ENCODE results near the gene CHD9.

Gene CHD9, protein sequence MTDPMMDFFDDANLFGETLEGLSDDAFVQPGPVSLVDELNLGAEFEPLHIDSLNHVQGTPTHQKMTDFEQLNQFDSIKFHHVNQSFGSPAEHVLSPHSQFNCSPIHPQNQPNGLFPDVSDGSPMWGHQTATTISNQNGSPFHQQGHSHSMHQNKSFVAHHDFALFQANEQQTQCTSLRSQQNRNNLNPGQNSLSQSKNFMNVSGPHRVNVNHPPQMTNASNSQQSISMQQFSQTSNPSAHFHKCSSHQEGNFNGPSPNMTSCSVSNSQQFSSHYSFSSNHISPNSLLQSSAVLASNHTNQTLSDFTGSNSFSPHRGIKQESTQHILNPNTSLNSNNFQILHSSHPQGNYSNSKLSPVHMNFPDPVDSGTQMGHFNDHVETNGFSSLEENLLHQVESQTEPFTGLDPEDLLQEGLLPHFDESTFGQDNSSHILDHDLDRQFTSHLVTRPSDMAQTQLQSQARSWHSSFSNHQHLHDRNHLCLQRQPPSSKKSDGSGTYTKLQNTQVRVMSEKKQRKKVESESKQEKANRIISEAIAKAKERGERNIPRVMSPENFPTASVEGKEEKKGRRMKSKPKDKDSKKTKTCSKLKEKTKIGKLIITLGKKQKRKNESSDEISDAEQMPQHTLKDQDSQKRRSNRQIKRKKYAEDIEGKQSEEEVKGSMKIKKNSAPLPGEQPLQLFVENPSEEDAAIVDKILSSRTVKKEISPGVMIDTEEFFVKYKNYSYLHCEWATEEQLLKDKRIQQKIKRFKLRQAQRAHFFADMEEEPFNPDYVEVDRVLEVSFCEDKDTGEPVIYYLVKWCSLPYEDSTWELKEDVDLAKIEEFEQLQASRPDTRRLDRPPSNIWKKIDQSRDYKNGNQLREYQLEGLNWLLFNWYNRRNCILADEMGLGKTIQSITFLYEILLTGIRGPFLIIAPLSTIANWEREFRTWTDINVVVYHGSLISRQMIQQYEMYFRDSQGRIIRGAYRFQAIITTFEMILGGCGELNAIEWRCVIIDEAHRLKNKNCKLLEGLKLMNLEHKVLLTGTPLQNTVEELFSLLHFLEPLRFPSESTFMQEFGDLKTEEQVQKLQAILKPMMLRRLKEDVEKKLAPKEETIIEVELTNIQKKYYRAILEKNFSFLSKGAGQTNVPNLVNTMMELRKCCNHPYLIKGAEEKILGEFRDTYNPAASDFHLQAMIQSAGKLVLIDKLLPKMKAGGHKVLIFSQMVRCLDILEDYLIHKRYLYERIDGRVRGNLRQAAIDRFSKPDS (N-terminal part only)

GRCh38 chr16:53054670-53055485 is at the start of gene CHD9:
CHD9 (plus strand) TSS chr16:53054991; CDS start chr16:53156090, 101,099 bp downstream.
- TF ChIP-seq, protein P1, sequence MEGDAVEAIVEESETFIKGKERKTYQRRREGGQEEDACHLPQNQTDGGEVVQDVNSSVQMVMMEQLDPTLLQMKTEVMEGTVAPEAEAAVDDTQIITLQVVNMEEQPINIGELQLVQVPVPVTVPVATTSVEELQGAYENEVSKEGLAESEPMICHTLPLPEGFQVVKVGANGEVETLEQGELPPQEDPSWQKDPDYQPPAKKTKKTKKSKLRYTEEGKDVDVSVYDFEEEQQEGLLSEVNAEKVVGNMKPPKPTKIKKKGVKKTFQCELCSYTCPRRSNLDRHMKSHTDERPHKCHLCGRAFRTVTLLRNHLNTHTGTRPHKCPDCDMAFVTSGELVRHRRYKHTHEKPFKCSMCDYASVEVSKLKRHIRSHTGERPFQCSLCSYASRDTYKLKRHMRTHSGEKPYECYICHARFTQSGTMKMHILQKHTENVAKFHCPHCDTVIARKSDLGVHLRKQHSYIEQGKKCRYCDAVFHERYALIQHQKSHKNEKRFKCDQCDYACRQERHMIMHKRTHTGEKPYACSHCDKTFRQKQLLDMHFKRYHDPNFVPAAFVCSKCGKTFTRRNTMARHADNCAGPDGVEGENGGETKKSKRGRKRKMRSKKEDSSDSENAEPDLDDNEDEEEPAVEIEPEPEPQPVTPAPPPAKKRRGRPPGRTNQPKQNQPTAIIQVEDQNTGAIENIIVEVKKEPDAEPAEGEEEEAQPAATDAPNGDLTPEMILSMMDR (IDR thresholded peaks at IDR 0.05; ENCODE audit: low read depth, low read length): peak; percentile 93
- DNase-seq (ENCODE audit: low read depth, low spot score): peak; percentile 89
- in situ Hi-C loops (cut with HindIII; ENCODE audit: low sequenced_read_pairs): no loop called here
- peak within 1 kb of the TSS; percentile 58 for H3K4me3 ChIP-seq (ENCODE audit: low read depth, low read length)

GRCh38 chr16:53007095-53007494 is 47.7 kb upstream of the CHD9 start:
- DNase-seq (ENCODE audit: low read depth, low spot score): no peak
- in situ Hi-C loops (cut with HindIII; ENCODE audit: low sequenced_read_pairs): no loop called here
- no peak overlapping the region for H3K4me3 ChIP-seq (ENCODE audit: low read depth, low read length)
- TF ChIP-seq, protein P1 (IDR thresholded peaks at IDR 0.05; ENCODE audit: low read depth, low read length): no peak

GRCh38 chr16:53014287-53014686 is 40.5 kb upstream of the CHD9 start:
- no peak for DNase-seq (ENCODE audit: low read depth, low spot score)
- TF ChIP-seq, protein P1 (IDR thresholded peaks at IDR 0.05; ENCODE audit: low read depth, low read length): no peak
- no peak overlapping the region for H3K4me3 ChIP-seq (ENCODE audit: low read depth, low read length)
- in situ Hi-C loops (cut with HindIII; ENCODE audit: low sequenced_read_pairs): no loop called here

DNA sequence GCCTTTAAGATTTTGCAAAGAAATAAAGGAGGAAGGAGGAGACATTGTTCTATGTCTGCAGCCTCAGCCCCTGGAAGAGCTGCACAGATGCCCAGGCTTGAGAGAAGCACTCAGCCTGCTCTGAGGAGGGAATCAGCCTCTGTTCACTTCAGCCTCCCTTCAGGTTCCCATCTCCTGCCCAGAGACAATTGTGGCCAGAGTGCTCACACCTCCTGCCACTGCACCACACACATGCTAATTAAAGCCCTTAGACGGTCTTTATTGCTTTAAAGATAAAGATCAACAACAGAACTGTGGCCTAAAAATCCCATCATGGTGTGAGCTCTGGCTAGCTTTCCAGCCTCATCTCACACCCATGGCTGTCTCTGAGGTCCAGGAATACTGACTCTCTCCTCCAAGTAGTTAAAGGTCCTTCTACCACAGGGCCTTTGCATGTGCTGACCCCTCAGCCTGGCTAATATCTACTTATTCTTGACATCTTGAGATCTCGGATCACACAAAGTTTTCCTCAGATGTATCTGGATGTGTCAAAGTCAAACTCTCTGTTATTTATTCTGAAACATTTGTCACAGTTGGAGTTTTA is 35.9 kb upstream of the CHD9 start:
- H3K4me3 ChIP-seq (ENCODE audit: low read depth, low read length): no peak overlapping the region
- no peak for DNase-seq (ENCODE audit: low read depth, low spot score)
- in situ Hi-C loops (cut with HindIII; ENCODE audit: low sequenced_read_pairs): no loop called here
- TF ChIP-seq, protein P1 (IDR thresholded peaks at IDR 0.05; ENCODE audit: low read depth, low read length): no peak

- in situ Hi-C loops (cut with HindIII; ENCODE audit: low sequenced_read_pairs): no loop called here
- peak; percentile 50 for DNase-seq (ENCODE audit: low read depth, low spot score)
- TF ChIP-seq, protein P1 (IDR thresholded peaks at IDR 0.05; ENCODE audit: low read depth, low read length): peak; percentile 61
- H3K4me3 ChIP-seq (ENCODE audit: low read depth, low read length): no peak overlapping the region
Observed at GRCh38 chr16:53022374-53022773, 32.4 kb upstream of the CHD9 start.
